GM23338 (cell line): ENCODE measurements around the gene SIRT7.

Source experiments
- CREB1 ChIP-seq: fragments of 250-450 bp; sonication (Bioruptor Pico); IDR thresholded peaks from 2 replicates; pipeline ENCODE4 v1.5.0; 2020; ENCODE audit warnings: low read depth, mild to moderate bottlenecking, moderate library complexity
- ETS1 ChIP-seq: IDR thresholded peaks from 2 replicates; pipeline ENCODE4 v1.6.1; 2016; ENCODE audit warnings: antibody characterized with exemption
- EZH2 ChIP-seq: fragments of 200-600 bp; sonication (generic); IDR thresholded peaks from one replicate; pipeline ENCODE4 v1.8.0; 2017; ENCODE audit warnings: antibody characterized with exemption, mild to moderate bottlenecking, low read depth; ENCODE audit not compliant: unreplicated experiment
- EZH2phosphoT487 ChIP-seq: fragments of 200-600 bp; sonication (generic); IDR thresholded peaks from one replicate; pipeline ENCODE4 v1.8.1; 2018; ENCODE audit warnings: antibody characterized with exemption; ENCODE audit not compliant: unreplicated experiment
- JUNB ChIP-seq: IDR thresholded peaks from one replicate; pipeline ENCODE4 v1.6.1; 2016; ENCODE audit warnings: antibody characterized with exemption; ENCODE audit not compliant: unreplicated experiment
- NANOG ChIP-seq: IDR thresholded peaks from 2 replicates; pipeline ENCODE4 v1.6.1; 2016; ENCODE audit warnings: antibody characterized with exemption, borderline replicate concordance
- POLR2AphosphoS5 ChIP-seq: IDR thresholded peaks from 2 replicates; pipeline ENCODE4 v1.6.1; 2016; ENCODE audit warnings: antibody characterized with exemption, low read depth
- REST ChIP-seq: IDR thresholded peaks from one replicate; pipeline ENCODE4 v1.6.1; 2018; ENCODE audit warnings: antibody characterized with exemption; ENCODE audit not compliant: unreplicated experiment
- ZNF114 ChIP-seq: fragments of 250-450 bp; sonication (Bioruptor Pico); IDR thresholded peaks from 2 replicates; pipeline ENCODE4 v1.5.0; 2020; ENCODE audit warnings: mild to moderate bottlenecking, moderate library complexity
- TF ChIP-seq, protein P1 (sequence below), 2 experiments: fragments of 200-600 bp in 1 of 2; sonication (generic) in 1 of 2; conservative IDR thresholded peaks; 2 replicates each; pipeline versions ENCODE4 v1.5.1 to v1.6.1; 2016 to 2017; ENCODE audit warnings: antibody characterized with exemption in 2 of 2, low read depth in 2 of 2, mild to moderate bottlenecking in 2 of 2, moderate library complexity in 1 of 2

DNA sequence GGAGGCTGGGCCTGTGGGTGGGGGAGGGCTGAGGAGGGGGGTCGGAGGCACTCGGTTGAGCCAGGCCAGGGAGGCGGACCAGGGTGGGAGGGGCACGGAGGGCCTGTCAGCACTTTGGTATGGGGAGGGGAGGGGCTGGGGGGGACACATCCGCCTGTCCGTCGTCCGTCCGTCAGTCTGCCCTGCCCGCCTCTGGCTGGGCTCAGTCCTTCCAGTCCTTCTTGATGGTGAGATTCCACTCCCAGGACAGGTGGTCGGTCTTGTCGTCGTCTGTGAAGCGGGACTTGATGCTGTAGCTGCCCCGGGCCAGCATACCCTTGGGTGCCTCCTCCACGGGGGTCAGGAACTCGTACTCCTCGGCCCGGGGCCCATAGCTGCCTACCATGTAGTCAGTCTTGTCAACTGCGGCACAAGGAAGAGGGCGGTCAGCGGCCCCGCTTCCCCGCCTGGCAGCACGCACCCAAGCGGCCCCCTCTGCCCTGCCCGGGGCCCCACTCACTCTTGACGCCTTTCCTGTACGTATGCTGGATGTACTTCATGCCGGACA is 49.2 kb downstream of the SIRT7 start:
- TF ChIP-seq EZH2 (no peak), POLR2AphosphoS5 (no peak; the same call in 1 of the 2 replicates), REST (no peak), NANOG (no peak), CREB1 (CRISPR knock-in tag) (no peak), ZNF114 (CRISPR knock-in tag) (no peak), EZH2phosphoT487 (no peak), ETS1 (no peak), JUNB (no peak)
- TF ChIP-seq, protein P1, sequence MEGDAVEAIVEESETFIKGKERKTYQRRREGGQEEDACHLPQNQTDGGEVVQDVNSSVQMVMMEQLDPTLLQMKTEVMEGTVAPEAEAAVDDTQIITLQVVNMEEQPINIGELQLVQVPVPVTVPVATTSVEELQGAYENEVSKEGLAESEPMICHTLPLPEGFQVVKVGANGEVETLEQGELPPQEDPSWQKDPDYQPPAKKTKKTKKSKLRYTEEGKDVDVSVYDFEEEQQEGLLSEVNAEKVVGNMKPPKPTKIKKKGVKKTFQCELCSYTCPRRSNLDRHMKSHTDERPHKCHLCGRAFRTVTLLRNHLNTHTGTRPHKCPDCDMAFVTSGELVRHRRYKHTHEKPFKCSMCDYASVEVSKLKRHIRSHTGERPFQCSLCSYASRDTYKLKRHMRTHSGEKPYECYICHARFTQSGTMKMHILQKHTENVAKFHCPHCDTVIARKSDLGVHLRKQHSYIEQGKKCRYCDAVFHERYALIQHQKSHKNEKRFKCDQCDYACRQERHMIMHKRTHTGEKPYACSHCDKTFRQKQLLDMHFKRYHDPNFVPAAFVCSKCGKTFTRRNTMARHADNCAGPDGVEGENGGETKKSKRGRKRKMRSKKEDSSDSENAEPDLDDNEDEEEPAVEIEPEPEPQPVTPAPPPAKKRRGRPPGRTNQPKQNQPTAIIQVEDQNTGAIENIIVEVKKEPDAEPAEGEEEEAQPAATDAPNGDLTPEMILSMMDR (conservative IDR thresholded peaks at IDR 0.05; ENCODE audit: low read depth in 2 of 2) = no peak
